Psoas muscle (tissue), 8 donors: ENCODE results near the gene IFTAP. TPM values are rescaled to one million over a fixed set of nuclear protein-coding genes. Genes with fewer than 3 reads are reported as not detected.

Experiments used
- ATAC-seq, 4 donors: fragments of 200-7000 bp; cut with Tn5 transposase; one replicate each; pipeline ENCODE4 v1.9.1; 2020; ENCODE audit warnings: moderate library complexity in 3 of 4, mild to moderate bottlenecking in 2 of 4
- DNase-seq, 2 donors: peaks; one replicate each; pipeline ENCODE4 v3.0.0-alpha.2; 2020
- H3K27ac ChIP-seq: fragments of 200-600 bp; one replicate; pipeline ENCODE4 v1.8.0; 2022
- H3K27me3 ChIP-seq, 3 donors: fragments of 200-600 bp in 1 of 3; one replicate each; pipeline versions ENCODE4 v1.6.1 to v1.8.0; 2013 to 2022; ENCODE audit warnings: low read length in 2 of 3, mild to moderate bottlenecking in 2 of 3, moderate library complexity in 1 of 3; ENCODE audit not compliant: insufficient read depth in 3 of 3
- H3K36me3 ChIP-seq, 2 donors: fragments of 200-600 bp in 1 of 2; one replicate each; pipeline versions ENCODE4 v1.6.1 to v1.8.0; 2013 to 2022; ENCODE audit warnings: low read depth in 1 of 2, mild to moderate bottlenecking in 1 of 2, moderate library complexity in 1 of 2; ENCODE audit not compliant: insufficient read depth in 1 of 2
- H3K4me1 ChIP-seq: fragments of 200-600 bp; one replicate; pipeline ENCODE4 v1.8.0; 2022
- H3K4me3 ChIP-seq: fragments of 200-600 bp; one replicate; pipeline ENCODE4 v1.8.0; 2022; ENCODE audit warnings: mild to moderate bottlenecking
- H3K9me3 ChIP-seq: fragments of 200-600 bp; one replicate; pipeline ENCODE4 v1.8.0; 2022
- CTCF ChIP-seq: fragments of 200-600 bp; IDR thresholded peaks from one replicate; pipeline ENCODE4 v1.8.0; 2022; ENCODE audit warnings: antibody characterized with exemption
- WGBS, 3 donors: extraction: QIAGEN DNeasy Blood & Tissue Kit; methylation state at CpG; one replicate each; pipeline versions ENCODE4 v1.1.6 to v1.1.7; 2013; 5-methylcytosine and 5-hydroxymethylcytosine counted together
- intact Hi-C, 2 donors: fragments of 100-400 bp; cut with DNase I; formaldehyde crosslinking; loops; one replicate each; pipeline versions ENCODE4 v1.11.0 to v1.14.2; 2022
- polyA plus RNA-seq, 3 donors: library from polyadenylated mRNA; stranded (reverse); fragments of 200-250 nt; gene quantifications; one replicate each; pipeline ENCODE4 v1.2.3, GENCODE V29; 2013
- total RNA-seq, 4 donors: library from RNA; stranded (reverse); fragmentation: NEBNext Ultra II Directional in 2 of 4; extraction: Animal tissue kit (Norgen Biotek cat#: 25700) in 2 of 4; gene quantifications; one replicate each; pipeline versions ENCODE4 v1.2.1 to v1.2.4, GENCODE V29; 2021 to 2023
- donor health status: healthy with polysubstance abuse.
- donor health status: DM: no; HTN: no; CAD: no; lungs with moderate emphysema.
- donor health status: Bipolar disorder and iron deficiency.
- donor health status: healthy.
- donor health status: DM: yes; HTN: yes; CAD: no.
- donor health status: DM: no; HTN: no; CAD: no.
- donor health status: DM: no; HTN: no; CAD: no.
- donor health status: DM: yes; HTN: yes; CAD: no.

The IFTAP gene
- total and polyA plus RNA-seq, 7 donors, result 21.3 to 58.7 (median 28.2) TPM

- WGBS, 3 donors, result 30 to 31% (median 31%) methylated on average over 5 of the region's 5 CpGs
- no peak for DNase-seq
- no peak overlapping the region for H3K4me3 ChIP-seq
- H3K4me1 ChIP-seq, result no peaks in the 10 kb centered on the region
- peak; percentile 77 for TF ChIP-seq CTCF
- H3K27me3 ChIP-seq, result no peaks in the 10 kb centered on the region
- intact Hi-C loops, result loop anchor here (1.0 to 2.0 kb wide), 2 partner anchors 44 to 45 kb away; no protein-coding TSS in a partner anchor
- H3K36me3 ChIP-seq, result no peaks in the 10 kb centered on the region
- peak; percentile 84 to 98 (median 91) for ATAC-seq
- no peaks in the 10 kb centered on the region for H3K9me3 ChIP-seq
- H3K27ac ChIP-seq, result no peak overlapping the region
Measured at GRCh38 chr11:36702330-36703054, 108.2 kb downstream of the IFTAP start.

- ATAC-seq (no peak), DNase-seq (no peak)
- Histone ChIP-seq H3K4me1 (no peaks in the 10 kb centered on the region), H3K27ac (no peak overlapping the region), H3K4me3 (no peak overlapping the region), H3K36me3 (no peaks in the 10 kb centered on the region), H3K9me3 (no peaks in the 10 kb centered on the region), H3K27me3 (peaks cover 0 to 2% (median 0%) of the 10 kb centered on the region in 3 donors)
- intact Hi-C loops, result loop anchor here in 1 of 2 donors (2.0 kb wide), 1 partner anchor 44 kb away; no protein-coding TSS in a partner anchor
- 41 to 57% (median 51%) methylated on average over 4 of the region's 4 CpGs for WGBS, 3 donors
- no peak for TF ChIP-seq CTCF
Measured at GRCh38 chr11:36703055-36703404, 108.7 kb downstream of the IFTAP start.

Other genes starting within 250 kb of the IFTAP start
- gene TRAF6, start 84.2 kb upstream of the IFTAP start, total RNA-seq, result 10 to 100 TPM; 11.1 to 14.9 (median 11.6) TPM
- 1 to 10 TPM; 4.7 to 9.7 (median 6.7) TPM for gene TRAF6, start 84.2 kb upstream of the IFTAP start, polyA plus RNA-seq
- 1 to 10 TPM in 1 of 4 donors, under 1 TPM in 3; 0.24 to 1.7 (median 0.60) TPM for gene RAG1, start 26.5 kb upstream of the IFTAP start, total RNA-seq
- under 1 TPM; 0.04 to 0.85 (median 0.35) TPM for gene RAG1, start 26.5 kb upstream of the IFTAP start, polyA plus RNA-seq
- gene RAG2, start 3.7 kb downstream of the IFTAP start, total RNA-seq, result not detected
- under 1 TPM in 1 of 3 donors, not detected in 2; 0.43 TPM for gene RAG2, start 3.7 kb downstream of the IFTAP start, polyA plus RNA-seq